Activated naive CD4-positive, alpha-beta T cell treated with anti-CD3 and anti-CD28 coated beads, Interleukin-2, amount 50 U/mL, for 72 hours (primary cell): Measurements from ENCODE around the gene GRID1. TPM values are rescaled to one million over a fixed set of nuclear protein-coding genes. Genes with fewer than 3 reads are reported as not detected.

Experiments
- ATAC-seq, 2 donors: fragments of 150-1000 bp; cut with Tn5 transposase; 2 replicates each; pipeline ENCODE4 v1.10.0; 2021; ENCODE audit warnings: mild to moderate bottlenecking in 2 of 2, moderate library complexity in 2 of 2
- DNase-seq, 2 donors: peaks; one replicate each; pipeline ENCODE4 v3.0.0; 2021 to 2022; ENCODE audit warnings: low spot score in 2 of 2
- H3K27ac Mint-ChIP-seq, 2 donors: one replicate each; pipeline ENCODE4 v1.8.0; 2022; ENCODE audit warnings: mild to moderate bottlenecking in 2 of 2, mixed read lengths in 2 of 2
- H3K36me3 Mint-ChIP-seq, 2 donors: one replicate each; pipeline ENCODE4 v1.8.0; 2022; ENCODE audit warnings: mixed read lengths in 2 of 2
- H3K9me3 Mint-ChIP-seq, 2 donors: one replicate each; pipeline ENCODE4 v1.8.0; 2022; ENCODE audit warnings: mixed read lengths in 2 of 2
- total RNA-seq, 2 donors: library from RNA; stranded (reverse); gene quantifications; one replicate each; pipeline ENCODE4 v1.2.3, GENCODE V29; 2022

The GRID1 gene
- total RNA-seq, 2 donors from 2014 or later, result not detected

GRCh38 chr10:85795460-85795859 lies 571.1 kb downstream of the GRID1 start:
- ATAC-seq, result no peak
- H3K9me3 Mint-ChIP-seq, result peaks cover 0 to 3% of the 10 kb centered on the region in 2 donors
- DNase-seq, result no peak
- H3K27ac Mint-ChIP-seq, result peak overlapping the region in 1 of 2 donors; percentile 40
- H3K36me3 Mint-ChIP-seq, result no peaks in the 10 kb centered on the region

- Mint-ChIP-seq H3K9me3 (peaks cover 0 to 3% of the 10 kb centered on the region in 2 donors), H3K36me3 (no peaks in the 10 kb centered on the region), H3K27ac (no peak overlapping the region)
- DNase-seq (no peak), ATAC-seq (no peak)
These were observed 572.0 kb downstream of the GRID1 start for GRCh38 chr10:85794553-85794952.

GRCh38 chr10:85792533-85792858 lies 574.1 kb downstream of the GRID1 start:
- Mint-ChIP-seq H3K27ac (no peak overlapping the region), H3K36me3 (no peaks in the 10 kb centered on the region), H3K9me3 (no peaks in the 10 kb centered on the region)
- ATAC-seq (no peak), DNase-seq (no peak)

- no peak for ATAC-seq
- no peaks in the 10 kb centered on the region for H3K36me3 Mint-ChIP-seq
These were observed 574.6 kb downstream of the GRID1 start for GRCh38 chr10:85791818-85792532.

GRCh38 chr10:85789982-85790789 lies 576.4 kb downstream of the GRID1 start:
- ATAC-seq (no peak), DNase-seq (no peak)
- H3K27ac Mint-ChIP-seq, result no peak overlapping the region
- no peaks in the 10 kb centered on the region for H3K36me3 Mint-ChIP-seq
- H3K9me3 Mint-ChIP-seq, result no peaks in the 10 kb centered on the region

More at GRCh38 chr10:85791818-85792532, 574.6 kb downstream of the GRID1 start:
- Mint-ChIP-seq H3K27ac (no peak overlapping the region), H3K9me3 (no peaks in the 10 kb centered on the region)
- no peak for DNase-seq

GRCh38 chr10:85789125-85789524 lies 577.5 kb downstream of the GRID1 start:
- Mint-ChIP-seq H3K27ac (no peak overlapping the region), H3K9me3 (no peaks in the 10 kb centered on the region), H3K36me3 (no peaks in the 10 kb centered on the region)
- no peak for DNase-seq
- ATAC-seq, result no peak

- H3K27ac Mint-ChIP-seq, result no peak overlapping the region
- H3K9me3 Mint-ChIP-seq, result no peaks in the 10 kb centered on the region
- H3K36me3 Mint-ChIP-seq, result no peaks in the 10 kb centered on the region
- DNase-seq, result no peak
- ATAC-seq, result no peak
These were observed 578.0 kb downstream of the GRID1 start for GRCh38 chr10:85788570-85788969.

- ATAC-seq, result no peak
- no peaks in the 10 kb centered on the region for H3K36me3 Mint-ChIP-seq
- no peak overlapping the region for H3K27ac Mint-ChIP-seq
- H3K9me3 Mint-ChIP-seq, result no peaks in the 10 kb centered on the region
- no peak for DNase-seq
These were observed 578.7 kb downstream of the GRID1 start for GRCh38 chr10:85787881-85788280.

- Mint-ChIP-seq H3K36me3 (no peaks in the 10 kb centered on the region), H3K27ac (no peak overlapping the region), H3K9me3 (no peaks in the 10 kb centered on the region)
- no peak for ATAC-seq
- DNase-seq, result no peak
These were observed 579.2 kb downstream of the GRID1 start for GRCh38 chr10:85787393-85787792.

GRCh38 chr10:85786401-85786899 lies 580.1 kb downstream of the GRID1 start:
- Mint-ChIP-seq H3K9me3 (no peaks in the 10 kb centered on the region), H3K36me3 (no peaks in the 10 kb centered on the region), H3K27ac (no peak overlapping the region)
- DNase-seq, result no peak
- ATAC-seq, result no peak

- Mint-ChIP-seq H3K27ac (no peak overlapping the region), H3K36me3 (no peaks in the 10 kb centered on the region), H3K9me3 (no peaks in the 10 kb centered on the region)
- no peak for ATAC-seq
- DNase-seq, result no peak
These were observed 581.8 kb downstream of the GRID1 start for GRCh38 chr10:85784792-85785191.

GRCh38 chr10:85781404-85781803 lies 585.2 kb downstream of the GRID1 start:
- no peak for ATAC-seq
- Mint-ChIP-seq H3K27ac (no peak overlapping the region), H3K9me3 (no peaks in the 10 kb centered on the region), H3K36me3 (no peaks in the 10 kb centered on the region)
- DNase-seq, result no peak

- H3K27ac Mint-ChIP-seq, result no peak overlapping the region
- no peak for DNase-seq
- no peak for ATAC-seq
- no peaks in the 10 kb centered on the region for H3K9me3 Mint-ChIP-seq
- H3K36me3 Mint-ChIP-seq, result no peaks in the 10 kb centered on the region
These were observed 588.5 kb downstream of the GRID1 start for GRCh38 chr10:85778074-85778473.

GRCh38 chr10:85767891-85768290 lies 598.7 kb downstream of the GRID1 start:
- DNase-seq, result no peak
- H3K36me3 Mint-ChIP-seq, result peaks cover 9 to 19% of the 10 kb centered on the region in 2 donors
- ATAC-seq, result no peak

GRCh38 chr10:85764108-85764507 lies 602.5 kb downstream of the GRID1 start:
- H3K27ac Mint-ChIP-seq, result no peak overlapping the region
- H3K36me3 Mint-ChIP-seq, result peaks cover 3 to 4% of the 10 kb centered on the region in 2 donors
- no peak for DNase-seq
- peaks cover 0 to 3% of the 10 kb centered on the region in 2 donors for H3K9me3 Mint-ChIP-seq
- ATAC-seq, result no peak

More at GRCh38 chr10:85767891-85768290, 598.7 kb downstream of the GRID1 start:
- peaks cover 0 to 13% of the 10 kb centered on the region in 2 donors for H3K9me3 Mint-ChIP-seq
- no peak overlapping the region for H3K27ac Mint-ChIP-seq

GRCh38 chr10:85761906-85762445 lies 604.6 kb downstream of the GRID1 start:
- Mint-ChIP-seq H3K9me3 (no peaks in the 10 kb centered on the region), H3K36me3 (no peaks in the 10 kb centered on the region), H3K27ac (no peak overlapping the region)
- ATAC-seq (no peak), DNase-seq (no peak)

GRCh38 chr10:85741626-85742300 lies 624.8 kb downstream of the GRID1 start:
- Mint-ChIP-seq H3K36me3 (no peaks in the 10 kb centered on the region), H3K27ac (peak overlapping the region; percentile 66 to 71)
- DNase-seq, result no peak

More at GRCh38 chr10:85741626-85742300, 624.8 kb downstream of the GRID1 start:
- peaks cover 0 to 3% of the 10 kb centered on the region in 2 donors for H3K9me3 Mint-ChIP-seq
- peak in 1 of 2 donors; percentile 55 for ATAC-seq
